ENCODE data around the gene KIAA2012.
"Not testable (repeated sequence)": the region's sequence is repeated elsewhere in the genome, so short reads cannot be mapped to it uniquely, and the experiment has no call there.

KIAA2012 gene

GRCh38 chr2:202121532-202122162, 48.6 kb downstream of the KIAA2012 start:
- no peak for DNase-seq

- DNase-seq: no peak
These were observed 49.1 kb downstream of the KIAA2012 start for GRCh38 chr2:202122163-202122540.

GRCh38 chr2:202122980-202123720, 50.1 kb downstream of the KIAA2012 start:
- no peak for DNase-seq

- no peak for DNase-seq
These were observed 51.2 kb downstream of the KIAA2012 start for GRCh38 chr2:202124286-202124685.

- DNase-seq: no peak
These were observed 54.8 kb downstream of the KIAA2012 start for GRCh38 chr2:202127687-202128331.

- DNase-seq: no peak
These were observed 56.8 kb downstream of the KIAA2012 start for GRCh38 chr2:202129841-202130240.

GRCh38 chr2:202133200-202133908, 60.3 kb downstream of the KIAA2012 start:
- DNase-seq: no peak

- DNase-seq: no peak
These were observed 60.8 kb downstream of the KIAA2012 start for GRCh38 chr2:202133909-202134265.

GRCh38 chr2:202135091-202135874, 62.2 kb downstream of the KIAA2012 start:
- no peak for DNase-seq

GRCh38 chr2:202136039-202136438, 63.0 kb downstream of the KIAA2012 start:
- not testable (repeated sequence) for DNase-seq

- DNase-seq: no peak
These were observed 63.5 kb downstream of the KIAA2012 start for GRCh38 chr2:202136526-202136925.

GRCh38 chr2:202140522-202141252, 67.6 kb downstream of the KIAA2012 start:
- no peak for DNase-seq

- DNase-seq: no peak
These were observed 68.4 kb downstream of the KIAA2012 start for GRCh38 chr2:202141329-202141947.

GRCh38 chr2:202142540-202142939, 69.5 kb downstream of the KIAA2012 start:
- DNase-seq: no peak

- DNase-seq: no peak
These were observed 74.7 kb downstream of the KIAA2012 start for GRCh38 chr2:202147775-202148174.

GRCh38 chr2:202148515-202149154, 75.6 kb downstream of the KIAA2012 start:
- no peak for DNase-seq

- no peak for DNase-seq
These were observed 76.2 kb downstream of the KIAA2012 start for GRCh38 chr2:202149155-202149762.

GRCh38 chr2:202149936-202150335, 76.9 kb downstream of the KIAA2012 start:
- DNase-seq: no peak

- DNase-seq: no peak
These were observed 79.2 kb downstream of the KIAA2012 start for GRCh38 chr2:202152104-202152715.

GRCh38 chr2:202154613-202155012, 81.6 kb downstream of the KIAA2012 start:
- no peak for DNase-seq

Measured in NCI-H1048 (cell line).